Prostate gland (tissue), 2 donors: ENCODE data around the gene PALLD. TPM values are rescaled to one million over a fixed set of nuclear protein-coding genes. Genes with fewer than 3 reads are reported as not detected.
A peak's percentile ranks its signal among the peaks of the same experiment; 100 is the strongest.

Experiments used
- DNase-seq: peaks from one replicate; pipeline ENCODE4 v3.0.0-alpha.2; 2019; ENCODE audit warnings: low spot score
- H3K27ac ChIP-seq, 2 donors: fragments of 200-600 bp; sonication (generic); 2 replicates each; pipeline ENCODE4 v1.5.1; 2017 to 2019
- H3K27me3 ChIP-seq: fragments of 200-600 bp; sonication (generic); replicated peaks from 2 replicates; pipeline ENCODE4 v1.5.1; 2019; ENCODE audit not compliant: insufficient read depth
- H3K36me3 ChIP-seq, 2 donors: fragments of 200-600 bp; sonication (generic); 1 replicate in 1 of 2; 2 replicates in 1 of 2; pipeline versions ENCODE4 v1.5.1 to v1.8.1; 2017 to 2019
- H3K4me1 ChIP-seq: fragments of 200-600 bp; sonication (generic); replicated peaks from 2 replicates; pipeline ENCODE4 v1.5.1; 2019
- H3K4me3 ChIP-seq, 2 donors: fragments of 200-600 bp; sonication (generic); 2 replicates each; pipeline ENCODE4 v1.5.1; 2017 to 2019
- H3K9me3 ChIP-seq: fragments of 200-600 bp; sonication (generic); 2 replicates; pipeline ENCODE4 v1.5.1; 2017
- POLR2A ChIP-seq: fragments of 450-650 bp; IDR thresholded peaks from one replicate; pipeline ENCODE4 v1.6.1; 2016; ENCODE audit warnings: antibody characterized with exemption, mild to moderate bottlenecking
- POLR2AphosphoS5 ChIP-seq: sonication (generic); formaldehyde crosslinking; IDR thresholded peaks from one replicate; pipeline ENCODE4 v1.6.1; 2017; ENCODE audit warnings: antibody characterized with exemption
- WGBS: methylation state at CpG from one replicate; pipeline ENCODE4 v1.1.5; 2018; 5-methylcytosine and 5-hydroxymethylcytosine counted together
- intact Hi-C: fragments of 100-400 bp; cut with DNase I; formaldehyde crosslinking; loops from one replicate; pipeline ENCODE4 v1.14.2; 2022
- total RNA-seq, 2 donors: library from RNA; depleted of rRNA; stranded (reverse); fragments of >200 nt; gene quantifications; one replicate each; pipeline ENCODE4 v1.1.0, GENCODE V29; 2016
- TF ChIP-seq, protein P1 (sequence below), 4 experiments: fragments of 200-600 bp in 2 of 4; fragments of 450-650 bp in 2 of 4; sonication (generic) in 2 of 4; IDR thresholded peaks; 1 replicate in 3 of 4; 2 replicates in 1 of 4; pipeline ENCODE4 v1.5.1; 2016 to 2019; ENCODE audit warnings: antibody characterized with exemption in 4 of 4, mild to moderate bottlenecking in 2 of 4, moderate library complexity in 2 of 4

The PALLD gene
- total RNA-seq, 2 donors from 2014 or later, result 252 TPM

- Histone ChIP-seq H3K9me3 (no peaks in the 10 kb centered on the region), H3K36me3 (no peaks in the 10 kb centered on the region), H3K4me1 (no peaks in the 10 kb centered on the region), H3K27ac (no peak overlapping the region), H3K27me3 (no peaks in the 10 kb centered on the region), H3K4me3 (no peak overlapping the region)
- TF ChIP-seq POLR2A, result no peak
- TF ChIP-seq, protein P1, sequence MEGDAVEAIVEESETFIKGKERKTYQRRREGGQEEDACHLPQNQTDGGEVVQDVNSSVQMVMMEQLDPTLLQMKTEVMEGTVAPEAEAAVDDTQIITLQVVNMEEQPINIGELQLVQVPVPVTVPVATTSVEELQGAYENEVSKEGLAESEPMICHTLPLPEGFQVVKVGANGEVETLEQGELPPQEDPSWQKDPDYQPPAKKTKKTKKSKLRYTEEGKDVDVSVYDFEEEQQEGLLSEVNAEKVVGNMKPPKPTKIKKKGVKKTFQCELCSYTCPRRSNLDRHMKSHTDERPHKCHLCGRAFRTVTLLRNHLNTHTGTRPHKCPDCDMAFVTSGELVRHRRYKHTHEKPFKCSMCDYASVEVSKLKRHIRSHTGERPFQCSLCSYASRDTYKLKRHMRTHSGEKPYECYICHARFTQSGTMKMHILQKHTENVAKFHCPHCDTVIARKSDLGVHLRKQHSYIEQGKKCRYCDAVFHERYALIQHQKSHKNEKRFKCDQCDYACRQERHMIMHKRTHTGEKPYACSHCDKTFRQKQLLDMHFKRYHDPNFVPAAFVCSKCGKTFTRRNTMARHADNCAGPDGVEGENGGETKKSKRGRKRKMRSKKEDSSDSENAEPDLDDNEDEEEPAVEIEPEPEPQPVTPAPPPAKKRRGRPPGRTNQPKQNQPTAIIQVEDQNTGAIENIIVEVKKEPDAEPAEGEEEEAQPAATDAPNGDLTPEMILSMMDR (IDR thresholded peaks at IDR 0.05), result no peak
- no peak for TF ChIP-seq POLR2AphosphoS5
- WGBS, result 87% methylated on average over 10 of the region's 10 CpGs
- intact Hi-C loops, result no loop called here
- no peak for DNase-seq
Measured at GRCh38 chr4:168759959-168760527, 263.2 kb downstream of the PALLD start.

- intact Hi-C loops, result no loop called here
- 95% methylated on average over 4 of the region's 4 CpGs for WGBS
Measured at GRCh38 chr4:168761066-168761465, 264.2 kb downstream of the PALLD start.

DNA sequence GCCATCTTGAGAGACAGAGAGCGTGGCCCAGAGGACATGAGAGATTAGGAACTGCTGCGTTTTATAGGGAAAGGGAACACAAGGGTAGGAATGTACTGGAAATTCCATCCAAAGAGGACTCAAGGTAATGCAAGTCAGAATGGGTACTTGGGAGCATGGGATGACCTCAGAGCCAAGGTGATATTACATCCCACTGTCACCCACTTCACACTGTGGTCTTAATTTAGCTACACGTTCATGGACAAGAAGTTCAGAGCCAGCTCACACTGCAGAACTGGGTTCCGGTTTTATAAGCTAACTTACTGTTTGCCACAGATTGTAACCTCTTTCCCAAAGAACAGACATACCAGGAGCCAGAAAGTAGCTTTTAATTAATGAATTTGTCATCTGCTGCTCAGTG, 268.5 kb downstream of the PALLD start:
- Histone ChIP-seq H3K27ac (peak overlapping the region in 1 of 2 donors; percentile 26), H3K4me1 (no peaks in the 10 kb centered on the region), H3K4me3 (no peak overlapping the region), H3K36me3 (no peaks in the 10 kb centered on the region), H3K9me3 (no peaks in the 10 kb centered on the region), H3K27me3 (no peaks in the 10 kb centered on the region)
- TF ChIP-seq POLR2A, result no peak
- TF ChIP-seq POLR2AphosphoS5, result no peak
- TF ChIP-seq, protein P1 (IDR thresholded peaks at IDR 0.05), result no peak
- WGBS, result 65% methylated on average over 4 of the region's 4 CpGs
- intact Hi-C loops, result no loop called here
- DNase-seq, result no peak

More at GRCh38 chr4:168761066-168761465, 264.2 kb downstream of the PALLD start:
- no peak overlapping the region for H3K27ac ChIP-seq
- no peak for DNase-seq
- no peaks in the 10 kb centered on the region for H3K4me1 ChIP-seq
- no peaks in the 10 kb centered on the region for H3K9me3 ChIP-seq
- no peaks in the 10 kb centered on the region for H3K27me3 ChIP-seq
- no peak for TF ChIP-seq POLR2AphosphoS5
- TF ChIP-seq, protein P1 (IDR thresholded peaks at IDR 0.05), result no peak
- TF ChIP-seq POLR2A, result no peak
- no peak overlapping the region for H3K4me3 ChIP-seq
- H3K36me3 ChIP-seq, result no peaks in the 10 kb centered on the region

GRCh38 chr4:168765726-168766125, 268.9 kb downstream of the PALLD start:
- Histone ChIP-seq H3K27ac (peak overlapping the region in 1 of 2 donors; percentile 26), H3K27me3 (no peaks in the 10 kb centered on the region), H3K4me3 (no peak overlapping the region), H3K36me3 (no peaks in the 10 kb centered on the region), H3K9me3 (no peaks in the 10 kb centered on the region), H3K4me1 (no peaks in the 10 kb centered on the region)
- peak; percentile 25 for DNase-seq
- TF ChIP-seq, protein P1 (IDR thresholded peaks at IDR 0.05), result no peak
- no peak for TF ChIP-seq POLR2AphosphoS5
- TF ChIP-seq POLR2A, result no peak
- intact Hi-C loops, result no loop called here

- Histone ChIP-seq H3K4me1 (no peaks in the 10 kb centered on the region), H3K27ac (no peak overlapping the region), H3K36me3 (no peaks in the 10 kb centered on the region), H3K4me3 (no peak overlapping the region), H3K27me3 (no peaks in the 10 kb centered on the region), H3K9me3 (no peaks in the 10 kb centered on the region)
- no peak for DNase-seq
- intact Hi-C loops, result no loop called here
- TF ChIP-seq, protein P1 (IDR thresholded peaks at IDR 0.05), result no peak
- TF ChIP-seq POLR2AphosphoS5 (no peak), POLR2A (no peak)
- 85% methylated on average over 8 of the region's 8 CpGs for whole genome bisulfite sequencing
Measured at GRCh38 chr4:168766604-168767316, 269.9 kb downstream of the PALLD start.
